ENCODE data around the gene TRAFD1.

- TF ChIP-seq IRF2 (CRISPR knock-in tag; IDR thresholded peaks at IDR 0.05) (no peak), NAIF1 (CRISPR knock-in tag; IDR thresholded peaks at IDR 0.05; ENCODE audit: borderline replicate concordance) (no peak), RBM22 (optimal IDR thresholded peaks at IDR 0.05; ENCODE audit: low read length) (no peak), ZNF691 (CRISPR knock-in tag; IDR thresholded peaks at IDR 0.05; ENCODE audit: borderline replicate concordance, low read depth) (no peak)
Observed at GRCh38 chr12:112107306-112108201, 17.8 kb upstream of the TRAFD1 start.
